GM23338 (cell line): ENCODE measurements around the gene PRDM9.

Experiments
- CREB1 ChIP-seq: fragments of 250-450 bp; sonication (Bioruptor Pico); IDR thresholded peaks from 2 replicates; pipeline ENCODE4 v1.5.0; 2020; ENCODE audit warnings: low read depth, mild to moderate bottlenecking, moderate library complexity
- EZH2 ChIP-seq: fragments of 200-600 bp; sonication (generic); IDR thresholded peaks from one replicate; pipeline ENCODE4 v1.8.0; 2017; ENCODE audit warnings: antibody characterized with exemption, mild to moderate bottlenecking, low read depth; ENCODE audit not compliant: unreplicated experiment
- EZH2phosphoT487 ChIP-seq: fragments of 200-600 bp; sonication (generic); IDR thresholded peaks from one replicate; pipeline ENCODE4 v1.8.1; 2018; ENCODE audit warnings: antibody characterized with exemption; ENCODE audit not compliant: unreplicated experiment
- JUNB ChIP-seq: IDR thresholded peaks from one replicate; pipeline ENCODE4 v1.6.1; 2016; ENCODE audit warnings: antibody characterized with exemption; ENCODE audit not compliant: unreplicated experiment
- POLR2AphosphoS5 ChIP-seq: IDR thresholded peaks from 2 replicates; pipeline ENCODE4 v1.6.1; 2016; ENCODE audit warnings: antibody characterized with exemption, low read depth
- STAT1 ChIP-seq: IDR thresholded peaks from one replicate; pipeline ENCODE4 v1.6.1; 2016; ENCODE audit warnings: antibody characterized with exemption; ENCODE audit not compliant: unreplicated experiment
- ZNF114 ChIP-seq: fragments of 250-450 bp; sonication (Bioruptor Pico); IDR thresholded peaks from 2 replicates; pipeline ENCODE4 v1.5.0; 2020; ENCODE audit warnings: mild to moderate bottlenecking, moderate library complexity
- TF ChIP-seq, protein P1 (sequence below), 2 experiments: fragments of 200-600 bp in 1 of 2; sonication (generic) in 1 of 2; conservative IDR thresholded peaks; 2 replicates each; pipeline versions ENCODE4 v1.5.1 to v1.6.1; 2016 to 2017; ENCODE audit warnings: antibody characterized with exemption in 2 of 2, low read depth in 2 of 2, mild to moderate bottlenecking in 2 of 2, moderate library complexity in 1 of 2
- TF ChIP-seq, protein P2 (sequence below): IDR thresholded peaks from one replicate; pipeline ENCODE4 v1.6.1; 2018; ENCODE audit warnings: antibody characterized with exemption; ENCODE audit not compliant: unreplicated experiment

GRCh38 chr5:23457780-23458179 lies 49.6 kb upstream of the PRDM9 start:
- TF ChIP-seq ZNF114 (CRISPR knock-in tag) = no peak
- TF ChIP-seq CREB1 (CRISPR knock-in tag) = no peak
- TF ChIP-seq, protein P1, sequence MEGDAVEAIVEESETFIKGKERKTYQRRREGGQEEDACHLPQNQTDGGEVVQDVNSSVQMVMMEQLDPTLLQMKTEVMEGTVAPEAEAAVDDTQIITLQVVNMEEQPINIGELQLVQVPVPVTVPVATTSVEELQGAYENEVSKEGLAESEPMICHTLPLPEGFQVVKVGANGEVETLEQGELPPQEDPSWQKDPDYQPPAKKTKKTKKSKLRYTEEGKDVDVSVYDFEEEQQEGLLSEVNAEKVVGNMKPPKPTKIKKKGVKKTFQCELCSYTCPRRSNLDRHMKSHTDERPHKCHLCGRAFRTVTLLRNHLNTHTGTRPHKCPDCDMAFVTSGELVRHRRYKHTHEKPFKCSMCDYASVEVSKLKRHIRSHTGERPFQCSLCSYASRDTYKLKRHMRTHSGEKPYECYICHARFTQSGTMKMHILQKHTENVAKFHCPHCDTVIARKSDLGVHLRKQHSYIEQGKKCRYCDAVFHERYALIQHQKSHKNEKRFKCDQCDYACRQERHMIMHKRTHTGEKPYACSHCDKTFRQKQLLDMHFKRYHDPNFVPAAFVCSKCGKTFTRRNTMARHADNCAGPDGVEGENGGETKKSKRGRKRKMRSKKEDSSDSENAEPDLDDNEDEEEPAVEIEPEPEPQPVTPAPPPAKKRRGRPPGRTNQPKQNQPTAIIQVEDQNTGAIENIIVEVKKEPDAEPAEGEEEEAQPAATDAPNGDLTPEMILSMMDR (conservative IDR thresholded peaks at IDR 0.05; ENCODE audit: low read depth in 2 of 2) = no peak
- TF ChIP-seq POLR2AphosphoS5 = no peak
- no peak for TF ChIP-seq EZH2phosphoT487
- TF ChIP-seq, protein P2, sequence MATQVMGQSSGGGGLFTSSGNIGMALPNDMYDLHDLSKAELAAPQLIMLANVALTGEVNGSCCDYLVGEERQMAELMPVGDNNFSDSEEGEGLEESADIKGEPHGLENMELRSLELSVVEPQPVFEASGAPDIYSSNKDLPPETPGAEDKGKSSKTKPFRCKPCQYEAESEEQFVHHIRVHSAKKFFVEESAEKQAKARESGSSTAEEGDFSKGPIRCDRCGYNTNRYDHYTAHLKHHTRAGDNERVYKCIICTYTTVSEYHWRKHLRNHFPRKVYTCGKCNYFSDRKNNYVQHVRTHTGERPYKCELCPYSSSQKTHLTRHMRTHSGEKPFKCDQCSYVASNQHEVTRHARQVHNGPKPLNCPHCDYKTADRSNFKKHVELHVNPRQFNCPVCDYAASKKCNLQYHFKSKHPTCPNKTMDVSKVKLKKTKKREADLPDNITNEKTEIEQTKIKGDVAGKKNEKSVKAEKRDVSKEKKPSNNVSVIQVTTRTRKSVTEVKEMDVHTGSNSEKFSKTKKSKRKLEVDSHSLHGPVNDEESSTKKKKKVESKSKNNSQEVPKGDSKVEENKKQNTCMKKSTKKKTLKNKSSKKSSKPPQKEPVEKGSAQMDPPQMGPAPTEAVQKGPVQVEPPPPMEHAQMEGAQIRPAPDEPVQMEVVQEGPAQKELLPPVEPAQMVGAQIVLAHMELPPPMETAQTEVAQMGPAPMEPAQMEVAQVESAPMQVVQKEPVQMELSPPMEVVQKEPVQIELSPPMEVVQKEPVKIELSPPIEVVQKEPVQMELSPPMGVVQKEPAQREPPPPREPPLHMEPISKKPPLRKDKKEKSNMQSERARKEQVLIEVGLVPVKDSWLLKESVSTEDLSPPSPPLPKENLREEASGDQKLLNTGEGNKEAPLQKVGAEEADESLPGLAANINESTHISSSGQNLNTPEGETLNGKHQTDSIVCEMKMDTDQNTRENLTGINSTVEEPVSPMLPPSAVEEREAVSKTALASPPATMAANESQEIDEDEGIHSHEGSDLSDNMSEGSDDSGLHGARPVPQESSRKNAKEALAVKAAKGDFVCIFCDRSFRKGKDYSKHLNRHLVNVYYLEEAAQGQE = no peak
- no peak for TF ChIP-seq EZH2
- TF ChIP-seq JUNB = no peak
- no peak for TF ChIP-seq STAT1
